GM11168 (cell line): ENCODE results near the gene MMP2.

ENCODE experiments used
- in situ Hi-C: fragments of 300-500 bp; cut with MboI; formaldehyde crosslinking; loops from one replicate; pipeline ENCODE4 v1.12.0; 2022; ENCODE audit warnings: low sequenced_read_pairs; ENCODE audit not compliant: unreplicated experiment

The MMP2 gene

GRCh38 chr16:55489956-55490265 lies 10.9 kb downstream of the MMP2 start:
- in situ Hi-C loops: no loop called here

- in situ Hi-C loops: no loop called here
These were observed 11.3 kb downstream of the MMP2 start for GRCh38 chr16:55490301-55490700.

GRCh38 chr16:55491691-55492090 lies 12.7 kb downstream of the MMP2 start:
- in situ Hi-C loops: no loop called here

- in situ Hi-C loops: no loop called here
These were observed 13.9 kb downstream of the MMP2 start for GRCh38 chr16:55492756-55493380.

- in situ Hi-C loops: no loop called here
These were observed 16.0 kb downstream of the MMP2 start for GRCh38 chr16:55494994-55495421.

GRCh38 chr16:55495616-55496289 lies 16.8 kb downstream of the MMP2 start:
- in situ Hi-C loops: no loop called here

- in situ Hi-C loops: no loop called here
These were observed 17.6 kb downstream of the MMP2 start for GRCh38 chr16:55496509-55497145.

GRCh38 chr16:55497558-55497957 lies 18.6 kb downstream of the MMP2 start:
- in situ Hi-C loops: no loop called here

- in situ Hi-C loops: no loop called here
These were observed 19.1 kb downstream of the MMP2 start for GRCh38 chr16:55498101-55498500.

- in situ Hi-C loops: no loop called here
These were observed 20.3 kb downstream of the MMP2 start for GRCh38 chr16:55499281-55499680.

- in situ Hi-C loops: no loop called here
These were observed 21.0 kb downstream of the MMP2 start for GRCh38 chr16:55499951-55500529.

GRCh38 chr16:55500530-55501011 lies 21.6 kb downstream of the MMP2 start:
- in situ Hi-C loops: no loop called here

- in situ Hi-C loops: no loop called here
These were observed 22.7 kb downstream of the MMP2 start for GRCh38 chr16:55501549-55502322.

GRCh38 chr16:55502801-55503366 lies 23.9 kb downstream of the MMP2 start:
- in situ Hi-C loops: no loop called here

GRCh38 chr16:55503726-55504550 lies 24.9 kb downstream of the MMP2 start:
- in situ Hi-C loops: no loop called here

GRCh38 chr16:55505333-55506015 lies 26.5 kb downstream of the MMP2 start:
- in situ Hi-C loops: no loop called here

GRCh38 chr16:55506083-55506482 lies 27.1 kb downstream of the MMP2 start:
- in situ Hi-C loops: no loop called here

GRCh38 chr16:55506708-55507107 lies 27.7 kb downstream of the MMP2 start:
- in situ Hi-C loops: no loop called here
